T47D (cell line): ENCODE measurements around the gene RHBDL1.

Experiments used
- DNase-seq, 2 experiments: peaks; one replicate each; pipeline versions ENCODE4 v3.0.0 to v3.0.0-alpha.2; 2011 to 2012; ENCODE audit warnings: low read depth in 1 of 2, low spot score in 1 of 2
- JUND ChIP-seq: IDR thresholded peaks from 2 replicates; pipeline ENCODE4 v1.6.1; 2012; ENCODE audit warnings: low read depth
- in situ Hi-C: cut with HindIII; loops from 2 replicates; pipeline ENCODE4 v1.10.0; 2016; ENCODE audit warnings: low sequenced_read_pairs, low pct_unique_long_range_greater_than_20kb

The RHBDL1 gene

DNA sequence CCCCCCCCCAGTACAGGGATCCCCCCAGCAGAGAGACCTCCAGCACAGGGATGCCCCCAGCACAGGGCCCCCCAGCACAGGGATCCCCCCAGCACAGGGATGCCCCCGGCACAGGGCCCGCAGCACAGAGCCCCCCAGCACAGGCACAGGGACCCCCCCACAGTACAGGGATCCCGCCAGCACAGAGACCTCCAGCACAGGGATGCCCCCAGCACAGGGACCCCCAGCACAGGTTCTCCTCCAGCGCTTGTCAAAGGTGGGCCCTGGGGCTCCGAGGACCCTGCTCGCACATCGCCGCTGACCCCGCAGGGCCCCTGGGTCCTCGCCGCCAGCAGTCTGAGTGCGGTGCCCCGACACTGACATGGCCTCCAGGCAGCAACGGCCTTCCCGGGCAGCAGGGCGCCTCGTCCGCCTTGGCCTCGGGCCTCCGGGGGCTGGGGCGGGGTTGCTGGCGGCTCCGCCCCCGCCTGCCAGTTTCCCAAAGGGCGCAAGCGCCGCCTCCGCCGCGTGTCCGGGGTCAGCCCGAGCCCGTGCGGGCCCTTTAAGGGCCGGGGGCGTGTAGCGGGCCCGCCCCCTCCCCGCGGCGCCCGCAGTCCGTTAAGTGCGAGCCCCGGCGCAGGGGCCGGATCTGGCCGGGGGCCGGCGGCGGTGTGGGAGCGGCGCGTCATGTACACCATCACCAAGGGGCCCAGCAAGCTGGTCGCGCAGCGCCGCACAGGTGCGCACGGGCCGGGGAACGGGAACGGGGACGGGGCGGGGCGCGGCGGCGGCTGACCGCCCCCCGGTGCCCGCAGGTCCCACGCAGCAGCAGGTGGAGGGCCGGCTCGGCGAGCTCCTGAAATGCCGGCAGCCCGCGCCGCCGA is 33.9 kb upstream of the RHBDL1 start, which contains the start of gene MCRIP2:
TSS of gene MCRIP2 (plus strand) at position 503 of the 863 bp plus-strand sequence. CDS start at position 667, 164 bp downstream.
- in situ Hi-C loops, result no loop called here
- no peak for TF ChIP-seq JUND
- DNase-seq, result peak; percentile 92 to 95

DNA sequence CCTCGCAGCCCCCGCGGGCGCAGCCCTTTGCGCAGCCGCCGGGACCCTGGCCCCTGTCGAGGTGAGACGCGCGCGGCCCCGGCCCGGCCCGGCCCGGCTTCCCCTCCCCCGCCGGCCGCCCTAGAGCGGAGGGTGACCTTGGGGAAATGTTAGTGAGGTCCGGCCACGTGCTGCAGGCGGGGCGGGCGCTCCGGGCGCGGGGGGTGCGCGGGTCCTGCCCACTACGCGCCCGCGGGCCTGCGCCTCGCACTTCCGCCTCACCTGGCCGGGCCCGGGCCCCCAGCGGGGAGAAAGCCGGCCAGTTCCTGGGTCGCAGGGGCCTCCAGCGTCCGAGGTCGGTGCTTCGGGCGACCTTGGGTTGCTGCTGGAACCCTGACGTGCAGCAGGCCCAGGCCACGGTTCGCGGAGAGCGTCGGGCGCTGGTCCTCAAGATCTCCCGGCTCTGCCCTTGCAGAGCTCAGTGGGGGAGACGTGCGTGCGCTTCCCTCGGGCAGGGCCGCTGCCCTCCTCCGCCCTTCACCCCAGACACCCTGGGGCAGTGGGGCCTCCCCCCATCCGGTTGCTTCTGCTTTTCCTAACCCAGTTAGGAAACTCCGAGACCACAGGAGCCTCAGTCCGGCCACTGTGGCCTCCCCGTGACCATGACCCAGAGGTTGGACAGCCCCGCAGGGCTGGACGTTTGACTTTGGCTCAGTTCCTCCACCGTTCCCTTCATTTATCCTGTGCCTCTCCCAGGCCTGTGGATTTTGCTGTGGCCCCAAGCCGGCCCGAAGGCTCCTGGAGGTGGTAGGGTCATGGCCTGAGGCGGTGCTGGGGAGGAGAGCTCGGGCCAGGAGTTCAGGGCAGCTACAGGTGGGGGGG is 33.1 kb upstream of the RHBDL1 start:
- peak; percentile 84 to 87 for DNase-seq
- in situ Hi-C loops, result no loop called here
- TF ChIP-seq JUND, result no peak

DNA sequence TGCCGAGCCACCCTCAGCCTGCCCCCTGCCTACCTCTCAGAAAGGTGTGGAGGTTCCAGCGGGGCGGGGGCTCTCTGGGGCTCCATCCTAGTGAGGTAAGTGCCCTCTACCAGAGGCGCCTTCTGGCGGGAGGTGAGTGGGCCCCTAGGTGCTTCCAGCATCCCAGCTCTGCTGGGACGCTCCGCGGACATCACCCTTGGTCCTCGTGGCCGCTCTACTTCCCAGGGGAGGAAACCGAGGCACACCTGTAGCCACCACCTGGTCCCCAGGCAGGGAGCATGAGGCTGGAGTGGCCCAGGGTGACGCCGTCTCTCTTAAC is 32.5 kb upstream of the RHBDL1 start:
- DNase-seq, result no peak
- in situ Hi-C loops, result no loop called here
- no peak for TF ChIP-seq JUND

DNA sequence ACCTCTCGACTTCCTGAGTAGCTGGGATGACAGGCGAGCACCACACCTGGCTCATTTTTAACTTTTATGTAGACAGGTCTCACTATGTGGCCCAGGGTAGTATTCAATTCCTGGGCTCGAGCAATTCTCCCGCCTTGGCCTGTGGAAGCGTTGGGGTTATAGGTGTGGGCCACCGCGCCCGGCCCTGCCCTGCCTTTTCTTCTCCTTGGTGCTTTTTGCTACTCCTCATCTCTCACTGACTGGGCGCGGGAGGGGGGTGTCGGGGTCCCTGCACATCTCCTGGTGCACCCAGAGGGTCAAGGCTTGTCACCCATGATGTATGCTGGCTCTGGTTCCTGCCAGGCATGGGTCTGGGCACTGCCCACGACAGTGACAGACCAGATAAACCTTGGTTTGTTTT is 30.9 kb upstream of the RHBDL1 start:
- TF ChIP-seq JUND, result no peak
- DNase-seq, result no peak
- in situ Hi-C loops, result no loop called here

- no peak for TF ChIP-seq JUND
- in situ Hi-C loops, result no loop called here
- DNase-seq, result no peak
Measured at GRCh38 chr16:645852-646678, 29.4 kb upstream of the RHBDL1 start.

DNA sequence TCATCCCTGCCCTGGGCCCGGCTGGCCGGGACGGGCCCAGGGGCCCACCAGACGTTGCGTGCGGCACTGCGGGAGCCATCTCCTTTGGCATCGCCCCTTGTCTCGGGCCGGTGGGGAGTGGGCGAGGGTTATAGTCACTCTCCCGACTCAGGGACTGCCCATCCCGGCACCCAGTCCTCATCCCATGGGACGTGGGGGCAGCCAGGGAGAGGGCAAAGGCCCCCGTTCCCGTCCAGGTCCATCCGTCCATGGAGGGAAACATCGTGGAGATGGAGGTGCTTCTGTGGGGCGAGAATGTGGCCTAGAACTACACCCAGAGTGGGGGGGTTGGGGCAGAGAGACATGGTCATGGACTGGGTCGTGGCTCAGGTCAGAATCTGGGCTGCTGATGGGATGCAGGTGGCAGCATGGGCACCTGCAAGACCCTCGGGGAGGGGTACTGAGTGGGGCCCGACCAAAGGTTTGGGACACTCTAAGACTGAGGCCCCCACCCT is 28.7 kb upstream of the RHBDL1 start:
- no peak for TF ChIP-seq JUND
- no peak for DNase-seq
- in situ Hi-C loops, result no loop called here

GRCh38 chr16:647173-647902 is 28.1 kb upstream of the RHBDL1 start:
- in situ Hi-C loops, result no loop called here
- TF ChIP-seq JUND, result no peak
- DNase-seq, result no peak

DNA sequence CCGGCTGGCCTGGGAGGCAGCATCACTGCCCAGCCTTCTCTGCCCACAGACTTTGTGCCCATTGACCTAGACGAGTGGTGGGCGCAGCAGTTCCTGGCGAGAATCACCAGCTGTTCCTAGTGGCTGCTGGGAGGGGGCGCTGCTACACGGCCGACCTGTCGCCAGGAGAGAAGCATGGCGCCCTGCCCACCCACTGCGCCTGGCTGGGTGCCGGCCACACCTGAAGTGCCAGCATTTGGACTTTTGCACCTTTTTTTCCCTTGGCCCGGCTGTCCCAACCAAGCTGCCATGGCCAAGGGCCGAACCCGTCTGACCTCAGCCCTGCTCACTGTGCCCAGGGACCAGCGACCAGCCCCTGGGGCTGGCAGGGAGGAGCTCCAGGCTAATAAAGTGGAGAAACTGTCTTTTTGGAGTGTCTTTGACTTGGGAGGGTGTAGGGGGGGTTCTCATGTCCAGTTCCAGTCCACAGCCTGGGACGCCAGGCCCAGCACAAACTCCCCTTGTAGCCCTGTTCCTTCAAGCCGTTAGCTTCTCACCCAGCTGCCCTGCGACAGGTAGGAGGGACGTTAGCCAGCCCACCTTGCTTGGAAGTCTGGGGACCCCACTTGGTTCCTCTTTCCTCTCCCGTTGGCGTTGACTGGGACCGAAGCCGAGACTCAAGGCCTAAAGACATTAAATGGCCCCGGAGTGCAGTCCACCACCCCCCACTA is 27.2 kb upstream of the RHBDL1 start:
- no peak for DNase-seq
- in situ Hi-C loops, result no loop called here
- TF ChIP-seq JUND, result no peak

- in situ Hi-C loops, result no loop called here
- DNase-seq, result peak; percentile 91 to 98
- TF ChIP-seq JUND, result no peak
Measured at GRCh38 chr16:648781-649589, 26.5 kb upstream of the RHBDL1 start, which contains the start of gene WDR90. Gene WDR90, plus strand, starts transcription at chr16:649365. Its CDS starts 52 bp downstream, at chr16:649417.

DNA sequence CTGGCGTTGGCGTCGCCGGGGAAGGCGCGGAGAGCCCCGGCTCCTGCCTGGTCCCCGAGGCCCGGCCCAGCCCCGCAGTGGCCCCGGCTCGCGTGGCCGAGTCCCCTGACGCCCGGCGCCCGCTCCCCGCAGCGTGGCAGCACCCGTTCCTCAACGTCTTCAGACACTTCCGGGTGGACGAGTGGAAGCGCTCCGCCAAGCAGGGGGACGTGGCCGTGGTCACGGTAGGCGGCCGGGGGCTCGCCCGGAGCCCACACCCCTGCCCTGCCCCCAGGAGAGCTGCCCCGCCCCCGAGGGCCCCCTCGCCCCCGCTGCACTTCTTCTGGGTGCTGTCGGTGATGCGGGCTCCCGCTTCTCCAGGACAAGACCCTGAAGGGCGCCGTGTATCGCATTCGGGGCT is 25.8 kb upstream of the RHBDL1 start:
- no peak for TF ChIP-seq JUND
- in situ Hi-C loops, result no loop called here
- no peak for DNase-seq
